ENCODE data around the gene PLEKHA1.

PLEKHA1 gene

DNA sequence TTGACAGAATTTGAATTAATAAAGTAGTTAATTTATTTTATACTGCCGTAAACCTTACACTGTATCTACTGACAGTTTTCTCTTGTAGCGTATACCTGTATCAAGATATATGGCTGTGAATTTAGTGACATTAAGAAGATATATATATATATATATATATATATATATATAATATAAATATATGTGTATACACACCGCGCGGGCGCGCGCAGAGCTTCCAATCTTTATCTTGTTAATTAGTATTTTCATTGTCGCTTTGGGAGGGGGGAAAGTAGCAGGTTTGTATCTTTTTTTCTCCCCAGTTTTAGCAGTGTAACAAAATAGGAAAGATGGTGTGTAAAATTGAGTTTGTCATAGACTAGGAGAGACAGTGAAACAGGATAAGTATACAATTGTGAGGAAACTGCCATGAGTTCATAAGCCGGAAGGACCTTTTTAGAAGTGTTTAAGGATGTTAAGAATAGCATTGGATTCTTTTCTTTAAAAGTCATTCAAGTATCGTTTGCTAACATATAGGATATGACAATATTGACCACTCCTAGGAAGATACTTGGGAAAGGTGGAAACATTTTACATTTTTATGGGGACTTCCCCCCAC is 2.0 kb downstream of the PLEKHA1 start:
- Mint-ChIP-seq H3K27ac (no peak overlapping the region), H3K4me3 (peak overlapping the region in 1 of 2 donors; percentile 23), H3K27me3 (peaks cover 7 to 11% of the 10 kb centered on the region in 2 donors), H3K36me3 (peaks cover 10 to 26% of the 10 kb centered on the region in 2 donors), H3K9me3 (peaks cover 4 to 9% of the 10 kb centered on the region in 2 donors), H3K4me1 (peaks cover 22 to 37% of the 10 kb centered on the region in 2 donors)
- ATAC-seq (replicated peaks) (no peak), DNase-seq (no peak)

DNA sequence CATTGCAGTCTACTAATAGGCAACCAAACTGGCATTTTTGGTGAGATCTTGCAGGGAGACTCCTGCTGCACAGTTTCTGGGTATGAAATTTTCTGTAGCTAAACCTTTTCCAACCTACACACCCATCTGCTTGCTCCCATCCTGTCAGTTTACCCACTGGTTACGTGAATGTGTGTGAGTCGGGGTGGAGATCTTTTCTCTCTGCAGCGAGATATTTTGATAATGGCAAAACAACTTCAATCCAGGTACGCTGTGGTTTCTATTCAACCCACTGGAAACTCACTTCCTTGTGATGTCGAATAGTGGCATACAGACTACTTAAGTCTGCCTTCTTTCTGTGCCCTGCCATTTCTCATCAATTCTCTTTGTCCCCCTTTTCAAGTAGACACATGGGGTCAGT is 4.5 kb downstream of the PLEKHA1 start:
- Mint-ChIP-seq H3K27ac (no peak overlapping the region), H3K27me3 (no peaks in the 10 kb centered on the region), H3K4me1 (peaks cover 24 to 43% of the 10 kb centered on the region in 2 donors), H3K36me3 (peaks cover 12 to 32% of the 10 kb centered on the region in 2 donors), H3K4me3 (no peak overlapping the region), H3K9me3 (peaks cover 4 to 9% of the 10 kb centered on the region in 2 donors)
- DNase-seq (no peak), ATAC-seq (replicated peaks) (no peak)

DNA sequence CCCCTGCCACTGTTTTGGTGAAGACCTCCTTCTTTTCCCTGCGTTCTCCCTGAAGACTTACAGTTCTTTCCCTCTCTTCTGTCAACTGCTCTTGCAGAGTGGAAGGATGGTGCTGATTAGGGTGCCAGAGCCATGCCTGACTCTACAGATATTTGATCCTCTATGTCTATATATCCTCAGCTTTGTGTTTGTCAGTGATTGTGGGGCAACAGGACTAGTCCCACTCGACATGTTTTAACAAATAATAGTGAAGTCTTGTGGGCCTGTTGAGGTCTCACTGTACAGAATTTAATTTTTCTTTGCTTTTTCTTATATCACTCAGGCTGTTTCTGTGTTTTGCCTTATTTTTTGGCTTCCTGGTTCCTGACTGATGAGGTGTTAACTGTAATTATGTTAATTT is 5.0 kb downstream of the PLEKHA1 start:
- H3K36me3 Mint-ChIP-seq, result peaks cover 12 to 32% of the 10 kb centered on the region in 2 donors
- H3K27ac Mint-ChIP-seq, result no peak overlapping the region
- ATAC-seq (replicated peaks) (no peak), DNase-seq (no peak)
- no peaks in the 10 kb centered on the region for H3K27me3 Mint-ChIP-seq
- peaks cover 22 to 40% of the 10 kb centered on the region in 2 donors for H3K4me1 Mint-ChIP-seq
- H3K4me3 Mint-ChIP-seq, result no peak overlapping the region
- H3K9me3 Mint-ChIP-seq, result peaks cover 4 to 9% of the 10 kb centered on the region in 2 donors

DNA sequence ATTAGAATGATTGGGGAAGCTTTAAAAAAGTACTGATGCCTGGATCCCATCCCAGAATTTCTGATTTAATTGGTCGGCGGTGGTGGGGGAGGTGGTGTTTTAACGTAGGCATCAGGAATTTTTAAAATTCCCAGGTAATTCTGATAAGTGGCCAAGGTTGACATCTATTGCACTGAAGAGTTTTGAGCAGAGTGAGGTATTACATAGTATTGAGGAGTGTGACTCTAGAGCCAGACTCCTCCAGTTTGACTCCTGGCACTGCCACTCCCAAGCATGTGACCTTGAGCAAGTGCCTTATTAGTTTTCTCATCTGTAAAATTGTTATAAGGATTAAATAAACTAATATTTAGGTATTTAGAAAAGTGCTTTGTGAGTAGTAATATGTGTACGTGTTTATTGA is 6.2 kb downstream of the PLEKHA1 start:
- Mint-ChIP-seq H3K4me1 (peaks cover 20 to 37% of the 10 kb centered on the region in 2 donors), H3K27ac (no peak overlapping the region), H3K4me3 (no peak overlapping the region)

DNA sequence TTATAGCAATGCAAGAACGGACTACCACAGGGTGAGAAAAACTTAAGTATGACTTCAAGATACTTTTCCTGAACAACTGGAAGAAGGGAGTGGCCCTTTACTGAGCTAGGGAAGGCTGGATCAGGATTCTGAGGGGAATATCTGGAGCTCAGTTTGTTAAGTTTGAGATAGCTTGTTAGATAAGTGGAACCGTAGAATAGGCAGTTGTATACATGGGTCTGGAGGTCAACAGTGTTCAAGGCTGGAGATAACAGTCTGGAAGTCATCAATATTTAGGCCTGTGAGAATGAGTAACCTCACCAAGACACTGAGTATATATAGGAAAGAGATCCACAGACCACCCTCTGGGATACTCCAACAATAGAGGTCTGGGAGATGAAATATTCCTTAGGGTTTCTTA is 7.2 kb downstream of the PLEKHA1 start:
- H3K27ac Mint-ChIP-seq, result no peak overlapping the region
- peaks cover 16 to 42% of the 10 kb centered on the region in 2 donors for H3K4me1 Mint-ChIP-seq
- DNase-seq (no peak), ATAC-seq (replicated peaks) (no peak)
- H3K27me3 Mint-ChIP-seq, result no peaks in the 10 kb centered on the region
- no peak overlapping the region for H3K4me3 Mint-ChIP-seq
- H3K9me3 Mint-ChIP-seq, result peaks cover 4 to 9% of the 10 kb centered on the region in 2 donors
- H3K36me3 Mint-ChIP-seq, result peaks cover 12 to 28% of the 10 kb centered on the region in 2 donors

More for the DNA sequence above, 6.2 kb downstream of the PLEKHA1 start:
- no peak for ATAC-seq (replicated peaks)
- no peak for DNase-seq
- Mint-ChIP-seq H3K27me3 (no peaks in the 10 kb centered on the region), H3K9me3 (peaks cover 4 to 9% of the 10 kb centered on the region in 2 donors), H3K36me3 (peaks cover 12 to 28% of the 10 kb centered on the region in 2 donors)

DNA sequence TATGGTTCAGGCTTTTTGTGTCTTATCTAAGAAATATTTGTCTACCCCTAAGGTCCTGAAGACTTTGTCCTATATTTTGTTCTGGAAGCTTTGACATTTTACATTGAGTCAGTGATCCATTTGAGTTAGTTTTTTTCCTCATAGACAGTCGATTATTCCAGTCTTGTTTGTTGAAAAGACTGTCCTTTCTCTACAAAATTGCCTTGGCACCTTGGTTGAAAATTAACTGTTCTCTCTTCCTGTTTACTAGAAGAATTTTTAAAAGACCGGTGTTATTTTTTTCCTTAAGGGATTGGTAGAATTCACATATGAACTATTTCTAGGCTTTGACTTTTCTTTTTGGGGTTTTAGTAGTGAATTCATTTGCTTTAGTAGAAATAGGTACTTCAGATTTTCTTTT is 12.0 kb downstream of the PLEKHA1 start:
- H3K4me3 Mint-ChIP-seq, result no peak overlapping the region
- DNase-seq (no peak), ATAC-seq (replicated peaks) (no peak)
- H3K4me1 Mint-ChIP-seq, result peaks cover 20 to 65% of the 10 kb centered on the region in 2 donors
- no peaks in the 10 kb centered on the region for H3K27me3 Mint-ChIP-seq
- H3K9me3 Mint-ChIP-seq, result no peaks in the 10 kb centered on the region
- peaks cover 10 to 24% of the 10 kb centered on the region in 2 donors for H3K36me3 Mint-ChIP-seq
- H3K27ac Mint-ChIP-seq, result no peak overlapping the region

DNA sequence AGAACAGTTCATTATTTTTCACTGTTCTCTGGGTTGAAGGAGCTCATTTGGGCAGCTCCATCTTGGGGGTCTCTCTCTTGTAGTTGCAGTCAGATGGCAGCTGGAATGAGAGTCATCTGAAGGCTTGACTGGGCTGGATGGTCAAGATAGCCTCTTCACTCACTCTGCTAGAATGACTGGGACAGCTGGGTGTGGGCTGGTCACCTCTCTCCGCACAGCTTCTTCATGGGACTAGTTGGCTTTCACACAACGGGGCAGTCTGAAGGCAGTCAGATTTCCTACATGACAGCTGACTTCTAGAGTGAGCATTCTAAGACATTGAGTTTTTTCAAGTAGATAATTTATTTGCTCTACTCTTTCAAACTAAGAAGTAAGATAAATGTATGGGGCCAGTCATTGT is 13.1 kb downstream of the PLEKHA1 start:
- ATAC-seq (replicated peaks) (no peak), DNase-seq (no peak)
- Mint-ChIP-seq H3K27me3 (no peaks in the 10 kb centered on the region), H3K4me1 (peaks cover 18 to 55% of the 10 kb centered on the region in 2 donors), H3K36me3 (peaks cover 10 to 27% of the 10 kb centered on the region in 2 donors), H3K4me3 (no peak overlapping the region), H3K9me3 (no peaks in the 10 kb centered on the region), H3K27ac (no peak overlapping the region)

DNA sequence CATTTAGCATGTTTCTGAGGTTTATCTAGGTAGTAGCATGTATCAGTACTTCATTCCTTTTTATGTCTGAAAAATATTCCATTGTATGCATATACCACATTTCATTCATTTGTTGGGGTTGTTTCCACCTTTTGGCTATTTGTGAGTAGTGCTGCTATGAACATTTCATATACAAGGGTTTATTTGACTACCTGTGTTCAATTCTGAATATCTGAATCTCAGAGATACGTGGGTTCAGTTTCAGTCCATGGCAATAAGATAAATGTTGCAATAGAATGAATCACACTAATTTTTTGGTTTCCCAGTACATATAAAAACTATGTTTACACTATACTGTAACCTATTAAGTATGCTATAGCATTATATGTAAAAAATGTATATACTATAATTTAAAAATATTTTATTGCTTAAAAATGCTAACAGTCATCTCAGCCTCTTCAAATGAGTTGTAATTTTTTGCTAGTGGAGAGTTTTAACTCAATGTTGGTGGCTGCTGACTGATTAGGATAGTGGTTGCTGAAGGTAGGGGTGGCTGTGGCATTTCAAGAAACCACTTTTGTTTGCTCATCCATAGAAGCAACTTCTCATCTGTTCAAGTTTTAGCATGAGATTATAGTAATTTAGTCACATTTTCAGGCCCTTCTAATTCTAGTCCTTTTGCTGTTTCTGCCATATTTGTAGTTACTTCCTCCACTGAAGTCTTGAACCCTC is 13.9 kb downstream of the PLEKHA1 start:
- no peak for DNase-seq
- Mint-ChIP-seq H3K4me3 (no peak overlapping the region), H3K27me3 (no peaks in the 10 kb centered on the region), H3K27ac (no peak overlapping the region), H3K4me1 (peaks cover 18 to 55% of the 10 kb centered on the region in 2 donors), H3K9me3 (no peaks in the 10 kb centered on the region), H3K36me3 (peaks cover 10 to 27% of the 10 kb centered on the region in 2 donors)
- peak; percentile 83 to 89 for ATAC-seq (replicated peaks)

DNA sequence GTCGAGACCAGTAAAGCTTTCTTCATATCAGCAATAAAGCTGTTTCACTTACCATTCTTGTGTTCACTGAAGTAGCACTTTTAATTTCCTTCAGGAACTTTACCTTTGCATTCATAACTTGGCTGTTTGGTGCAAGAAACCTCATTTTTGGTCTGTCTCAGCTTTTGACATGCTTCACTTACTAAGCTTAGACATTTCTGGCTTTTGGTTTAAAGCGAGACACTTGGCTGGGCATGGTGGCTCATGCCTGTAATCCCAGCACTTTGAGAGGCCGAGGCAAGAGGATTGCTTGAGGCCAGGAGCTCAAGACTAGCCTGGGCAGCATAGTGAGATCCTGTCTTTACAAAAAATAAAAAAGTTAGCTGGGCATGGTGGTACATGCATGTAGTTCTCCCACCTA is 15.8 kb downstream of the PLEKHA1 start:
- H3K36me3 Mint-ChIP-seq, result peaks cover 11 to 32% of the 10 kb centered on the region in 2 donors
- H3K27ac Mint-ChIP-seq, result peak overlapping the region; percentile 9
- H3K4me1 Mint-ChIP-seq, result peaks cover 16 to 55% of the 10 kb centered on the region in 2 donors
- H3K27me3 Mint-ChIP-seq, result no peaks in the 10 kb centered on the region
- H3K4me3 Mint-ChIP-seq, result no peak overlapping the region
- ATAC-seq (replicated peaks) (peak; percentile 73 to 74), DNase-seq (no peak)
- no peaks in the 10 kb centered on the region for H3K9me3 Mint-ChIP-seq

DNA sequence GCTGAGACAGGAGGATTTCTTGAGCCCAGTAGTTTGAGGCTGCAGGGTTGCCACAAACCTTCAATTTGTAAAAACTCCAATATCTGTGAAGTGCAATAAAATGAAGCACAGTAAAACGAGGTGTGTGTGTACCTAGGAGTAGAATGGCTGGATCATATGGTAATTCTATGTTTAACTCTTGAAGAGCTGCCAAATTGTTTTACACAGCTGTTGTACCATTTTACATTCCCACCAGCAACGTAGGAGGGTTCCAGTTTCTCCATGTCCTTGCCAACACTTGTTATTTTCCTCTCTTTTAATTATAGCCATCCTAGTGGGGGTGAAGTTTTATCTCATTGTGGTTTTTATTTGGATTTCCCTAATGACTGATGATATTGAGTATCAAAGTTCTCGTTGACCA is 16.2 kb downstream of the PLEKHA1 start:
- peaks cover 13 to 33% of the 10 kb centered on the region in 2 donors for H3K36me3 Mint-ChIP-seq
- no peak for DNase-seq
- no peak overlapping the region for H3K4me3 Mint-ChIP-seq
- no peak overlapping the region for H3K27ac Mint-ChIP-seq
- H3K27me3 Mint-ChIP-seq, result no peaks in the 10 kb centered on the region
- H3K4me1 Mint-ChIP-seq, result peaks cover 16 to 52% of the 10 kb centered on the region in 2 donors
- ATAC-seq (replicated peaks), result no peak
- H3K9me3 Mint-ChIP-seq, result no peaks in the 10 kb centered on the region

DNA sequence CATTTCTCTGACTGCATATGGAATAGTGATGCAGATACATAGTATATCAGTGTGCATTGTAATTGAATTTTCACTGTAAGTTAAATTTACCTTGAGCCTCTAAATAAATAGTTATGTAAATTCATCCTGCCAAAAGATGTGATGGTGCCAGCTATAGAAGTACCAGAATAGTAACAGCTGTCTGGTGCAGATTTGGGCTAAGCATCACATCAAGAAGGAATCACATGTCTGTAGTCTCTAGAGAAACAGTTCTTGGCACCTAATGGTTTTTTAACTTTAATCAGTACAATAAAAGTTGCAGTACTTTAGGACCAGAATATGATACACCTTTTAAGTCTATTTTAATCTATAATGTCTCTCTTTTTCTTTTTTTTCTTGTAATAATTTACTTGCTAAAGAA is 17.4 kb downstream of the PLEKHA1 start:
- ATAC-seq (replicated peaks) (no peak), DNase-seq (no peak)
- H3K4me3 Mint-ChIP-seq, result no peak overlapping the region
- H3K9me3 Mint-ChIP-seq, result no peaks in the 10 kb centered on the region
- peaks cover 16 to 41% of the 10 kb centered on the region in 2 donors for H3K4me1 Mint-ChIP-seq
- H3K36me3 Mint-ChIP-seq, result peaks cover 15 to 38% of the 10 kb centered on the region in 2 donors
- H3K27ac Mint-ChIP-seq, result no peak overlapping the region
- H3K27me3 Mint-ChIP-seq, result no peaks in the 10 kb centered on the region

DNA sequence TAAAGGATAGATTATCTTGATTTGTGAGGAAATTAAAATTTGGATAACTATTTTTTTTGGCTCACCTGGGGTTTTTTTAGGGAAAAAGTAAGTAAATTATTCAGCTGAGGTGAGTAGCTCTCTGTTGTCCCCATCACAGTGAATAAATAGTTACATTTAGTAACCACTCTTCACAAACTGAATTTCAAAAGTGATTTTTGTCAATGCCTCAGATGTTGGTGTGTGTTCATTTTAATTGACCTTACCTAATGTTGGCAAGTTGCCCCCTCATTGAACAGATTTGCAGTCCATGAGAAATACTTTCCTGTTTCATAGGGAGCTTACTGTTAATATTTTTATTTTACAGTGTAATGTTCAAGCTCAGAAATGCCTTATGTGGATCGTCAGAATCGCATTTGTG is 18.3 kb downstream of the PLEKHA1 start:
- ATAC-seq (replicated peaks) (no peak), DNase-seq (no peak)
- peaks cover 14 to 34% of the 10 kb centered on the region in 2 donors for H3K4me1 Mint-ChIP-seq
- H3K27ac Mint-ChIP-seq, result no peak overlapping the region
- no peak overlapping the region for H3K4me3 Mint-ChIP-seq
- peaks cover 19 to 37% of the 10 kb centered on the region in 2 donors for H3K36me3 Mint-ChIP-seq
- H3K27me3 Mint-ChIP-seq, result no peaks in the 10 kb centered on the region
- H3K9me3 Mint-ChIP-seq, result no peaks in the 10 kb centered on the region

DNA sequence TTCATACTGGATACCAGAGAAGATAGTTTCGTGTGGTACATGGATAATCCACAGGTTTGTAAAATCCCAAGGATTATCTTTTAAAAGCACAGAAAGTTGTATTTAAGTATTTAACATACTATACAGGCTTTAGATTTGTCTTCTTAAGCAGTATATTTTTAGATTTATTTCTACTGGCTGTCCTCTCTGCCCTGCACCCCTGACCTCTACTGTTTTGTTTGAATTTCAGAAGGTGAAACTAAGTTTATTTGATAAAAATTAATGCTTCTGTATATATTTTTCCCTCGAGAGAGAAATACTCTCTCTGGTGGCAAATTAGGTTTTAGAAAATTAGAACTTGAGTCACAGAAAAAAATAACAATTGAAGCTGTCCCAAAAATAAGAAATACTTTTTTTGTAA is 18.8 kb downstream of the PLEKHA1 start:
- DNase-seq (no peak), ATAC-seq (replicated peaks) (no peak)
- H3K36me3 Mint-ChIP-seq, result peaks cover 19 to 34% of the 10 kb centered on the region in 2 donors
- no peak overlapping the region for H3K4me3 Mint-ChIP-seq
- H3K27me3 Mint-ChIP-seq, result no peaks in the 10 kb centered on the region
- H3K27ac Mint-ChIP-seq, result no peak overlapping the region
- H3K4me1 Mint-ChIP-seq, result peaks cover 11 to 30% of the 10 kb centered on the region in 2 donors
- H3K9me3 Mint-ChIP-seq, result no peaks in the 10 kb centered on the region

DNA sequence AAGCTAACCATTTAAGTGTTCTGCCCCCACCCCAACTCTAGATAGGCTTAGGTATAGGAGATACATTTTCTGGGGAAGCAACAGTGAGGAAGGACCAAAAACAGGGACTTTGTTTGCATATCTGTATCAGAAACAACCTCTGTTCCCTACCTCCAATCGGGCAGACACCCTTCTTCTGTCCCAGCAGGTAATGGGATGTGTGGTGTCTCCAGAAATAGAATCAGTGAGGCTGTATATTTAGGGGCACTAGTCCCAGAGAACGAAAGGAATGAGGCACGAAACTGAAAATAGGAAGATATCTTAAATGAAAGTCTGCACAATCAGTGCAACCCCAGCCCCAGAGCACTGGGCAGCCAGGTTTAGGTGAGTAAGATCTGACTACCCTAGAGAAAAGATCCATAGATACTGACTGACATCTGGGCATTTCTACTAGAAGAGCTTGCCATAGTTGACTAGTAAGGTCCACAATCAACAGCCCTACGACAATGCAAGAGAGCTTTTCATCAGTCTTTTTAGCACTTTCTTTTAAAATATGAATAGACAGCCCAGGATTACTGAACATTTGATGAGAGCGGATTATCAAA is 28.1 kb downstream of the PLEKHA1 start:
- H3K4me3 Mint-ChIP-seq, result no peak overlapping the region
- peaks cover 8 to 11% of the 10 kb centered on the region in 2 donors for H3K36me3 Mint-ChIP-seq
- H3K27ac Mint-ChIP-seq, result no peak overlapping the region
- ATAC-seq (replicated peaks) (no peak), DNase-seq (no peak)
- no peaks in the 10 kb centered on the region for H3K9me3 Mint-ChIP-seq
- no peaks in the 10 kb centered on the region for H3K27me3 Mint-ChIP-seq
- H3K4me1 Mint-ChIP-seq, result peaks cover 0 to 10% of the 10 kb centered on the region in 2 donors

DNA sequence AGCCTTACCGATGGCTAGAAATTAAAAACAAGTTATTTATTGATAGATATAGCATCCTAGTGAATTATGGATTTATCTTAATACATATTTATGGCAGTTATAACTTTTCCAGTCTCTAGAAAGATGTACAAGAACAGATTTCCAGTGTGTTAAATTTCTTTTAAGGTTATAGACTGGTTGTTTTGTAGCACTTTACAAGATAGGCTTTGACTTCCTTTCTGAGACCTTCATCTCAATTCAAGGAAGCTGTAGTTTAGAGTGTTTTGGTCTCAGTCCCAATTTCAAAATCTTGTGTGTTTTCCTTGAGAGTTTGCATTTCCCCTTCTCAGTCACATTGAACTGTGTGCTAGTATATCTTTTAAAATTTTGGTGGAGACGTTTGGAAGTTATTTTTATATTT is 30.1 kb downstream of the PLEKHA1 start:
- no peak for DNase-seq
- Mint-ChIP-seq H3K27ac (no peak overlapping the region), H3K9me3 (no peaks in the 10 kb centered on the region), H3K4me1 (peaks cover 0 to 12% of the 10 kb centered on the region in 2 donors), H3K4me3 (no peak overlapping the region), H3K36me3 (peaks cover 8 to 11% of the 10 kb centered on the region in 2 donors), H3K27me3 (no peaks in the 10 kb centered on the region)
- no peak for ATAC-seq (replicated peaks)
